Epithelial cell of proximal tubule (primary cell): ENCODE measurements around the gene TUBA1C. TPM values are rescaled to one million over a fixed set of nuclear protein-coding genes. Genes with fewer than 3 reads are reported as not detected.

Source experiments
- DNase-seq: peaks from one replicate; pipeline ENCODE4 v3.0.0-alpha.2; 2011; ENCODE audit warnings: low read depth
- H3K4me3 ChIP-seq: 2 replicates; pipeline ENCODE4 v1.5.1; 2011; ENCODE audit warnings: low read depth, mild to moderate bottlenecking, low read length
- CTCF ChIP-seq: conservative IDR thresholded peaks from 2 replicates; pipeline ENCODE4 v1.5.1; 2012; ENCODE audit warnings: low read depth, mild to moderate bottlenecking, low read length
- total RNA-seq: library from RNA; depleted of rRNA; stranded (reverse); fragments of >200 nt; gene quantifications from 2 replicates; pipeline ENCODE4 v1.2.3, GENCODE V29; 2015

TUBA1C gene
- total RNA-seq, 1 donor from 2014 or later, result 1,483 TPM

DNA sequence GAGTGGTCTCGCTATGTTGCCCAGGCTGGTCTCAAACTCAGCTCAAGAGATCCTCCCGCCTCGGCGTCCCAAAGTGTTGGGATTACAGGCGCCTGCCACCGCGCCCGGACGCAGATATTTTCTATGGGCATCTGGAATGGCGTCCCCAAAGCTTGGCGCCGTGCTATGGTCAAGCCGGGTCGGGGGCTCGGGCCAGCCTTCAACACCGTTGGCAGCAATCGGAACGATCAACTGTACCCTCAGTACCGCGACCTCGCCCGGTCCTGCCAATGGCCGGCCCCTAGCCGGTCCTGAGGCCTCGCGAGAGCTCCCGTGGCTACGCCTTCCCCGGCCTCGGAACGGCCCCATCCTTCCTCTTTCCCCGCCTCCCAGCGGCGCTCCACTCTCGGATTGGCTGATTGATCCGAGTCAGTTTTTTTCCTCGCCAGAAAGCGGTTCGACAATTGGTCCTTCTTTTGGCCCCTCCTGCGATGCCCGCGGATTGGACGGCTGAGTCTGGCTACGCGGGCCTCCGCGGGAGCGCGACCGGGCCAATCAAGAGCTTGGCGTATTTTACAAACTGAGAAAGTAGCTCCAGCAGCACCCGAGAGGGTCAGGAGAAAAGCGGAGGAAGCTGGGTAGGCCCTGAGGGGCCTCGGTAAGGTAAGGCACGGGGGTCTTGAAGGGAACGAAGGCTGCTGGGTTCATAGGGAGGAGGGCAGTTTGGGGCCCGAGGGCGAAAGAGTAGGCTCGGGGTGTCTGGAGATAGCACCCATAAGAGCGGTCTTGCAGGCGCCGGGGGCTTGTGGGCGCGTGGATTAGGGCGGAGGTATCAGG, 58.0 kb downstream of the TUBA1C start, which contains the start of gene TROAP:
Gene TROAP (plus strand): TSS at position 548 of the 816 bp plus-strand sequence. CDS start 354 bp downstream, outside the sequence.
- TF ChIP-seq CTCF, result no peak
- DNase-seq, result peak; percentile 86

DNA sequence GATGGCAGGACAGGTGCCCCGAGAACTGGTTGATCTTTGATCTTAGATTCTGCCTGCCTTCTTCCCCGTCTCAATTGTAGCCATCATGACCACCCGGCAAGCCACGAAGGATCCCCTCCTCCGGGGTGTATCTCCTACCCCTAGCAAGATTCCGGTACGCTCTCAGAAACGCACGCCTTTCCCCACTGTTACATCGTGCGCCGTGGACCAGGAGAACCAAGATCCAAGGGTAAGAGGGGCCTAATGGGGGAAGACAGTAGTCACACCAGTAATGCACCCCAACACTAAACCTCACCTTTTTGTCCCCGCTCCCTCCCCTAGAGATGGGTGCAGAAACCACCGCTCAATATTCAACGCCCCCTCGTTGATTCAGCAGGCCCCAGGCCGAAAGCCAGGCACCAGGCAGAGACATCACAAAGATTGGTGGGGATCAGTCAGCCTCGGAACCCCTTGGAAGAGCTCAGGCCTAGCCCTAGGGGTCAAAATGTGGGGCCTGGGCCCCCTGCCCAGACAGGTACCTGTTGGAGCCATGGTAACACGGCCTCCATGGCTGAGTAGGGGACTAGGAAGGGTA, 58.7 kb downstream of the TUBA1C start:
- DNase-seq, result no peak
- H3K4me3 ChIP-seq, result peak overlapping the region; percentile 87
- TF ChIP-seq CTCF, result no peak

More for the DNA sequence above, 58.0 kb downstream of the TUBA1C start, which contains the start of gene TROAP:
- peak within 1 kb of the TSS; percentile 87 for H3K4me3 ChIP-seq

Other genes starting within 250 kb of the TUBA1C start
- 50.7 and 68.5 TPM in 2 replicates for gene PRKAG1, start 246.3 kb upstream of the TUBA1C start, total RNA-seq
- gene KMT2D, start 204.3 kb upstream of the TUBA1C start, total RNA-seq, result 16.6 and 17.2 TPM in 2 replicates
- 1.6 and 2.3 TPM in 2 replicates for gene RHEBL1, start 195.1 kb upstream of the TUBA1C start, total RNA-seq
- gene DHH, start 170.3 kb upstream of the TUBA1C start, total RNA-seq, result 0.14 and 0.52 TPM in 2 replicates
- 21.8 and 37.8 TPM in 2 replicates for gene LMBR1L, start 154.2 kb upstream of the TUBA1C start, total RNA-seq
- 2,565 and 4,770 TPM in 2 replicates for gene TUBA1B, start 133.7 kb upstream of the TUBA1C start, total RNA-seq
- gene TUBA1A, start 76.0 kb upstream of the TUBA1C start, total RNA-seq, result 929 and 1,025 TPM in 2 replicates
- 1.1 TPM in 1 of 2 replicates, not detected in the other for gene PRPH, start 30.1 kb downstream of the TUBA1C start, total RNA-seq
- gene TROAP, start 58.2 kb downstream of the TUBA1C start, total RNA-seq, result 31.7 and 45.4 TPM in 2 replicates
- not detected in 2 replicates for gene C1QL4, start 72.1 kb downstream of the TUBA1C start, total RNA-seq
- 0.40 and 1.0 TPM in 2 replicates for gene DNAJC22, start 81.8 kb downstream of the TUBA1C start, total RNA-seq
- gene SPATS2, start 102.4 kb downstream of the TUBA1C start, total RNA-seq, result 14.9 and 29.9 TPM in 2 replicates